Caco-2 (cell line): ENCODE results near the gene CDRT15L2. TPM values are rescaled to one million over a fixed set of nuclear protein-coding genes. Genes with fewer than 3 reads are reported as not detected.
"Not testable (repeated sequence)": the region's sequence is repeated elsewhere in the genome, so short reads cannot be mapped to it uniquely, and the experiment has no call there.

ENCODE experiments used
- BruUV-seq: library from RNA; stranded (reverse); fragments of 400-500 nt; replicated peaks from 2 replicates; lab custom pipeline; 2021; lab: Mats Ljungman, UMichigan
- CTCF ChIA-PET: fragments of 300-600 bp; sonication (Branson Sonifier 250); formaldehyde crosslinking; loops from one replicate; lab custom pipeline; 2022; ENCODE audit warnings: antibody characterized with exemption; lab: Charles Lee
- POLR2A ChIA-PET: fragments of 300-600 bp; sonication (Branson Sonifier 250); formaldehyde crosslinking; loops from one replicate; lab custom pipeline; 2022; ENCODE audit warnings: antibody characterized with exemption; lab: Charles Lee
- DNase-seq, 2 experiments: peaks; one replicate each; pipeline versions ENCODE4 v3.0.0 to v3.0.0-alpha.2; 2020 to 2022
- H3K27me3 ChIP-seq: replicated peaks from 2 replicates; pipeline ENCODE4 v1.6.0; 2011; ENCODE audit warnings: low read length; ENCODE audit not compliant: control insufficient read depth, insufficient read depth
- H3K36me3 ChIP-seq: 2 replicates; pipeline ENCODE4 v1.5.1; 2011; ENCODE audit warnings: low read length; ENCODE audit not compliant: control insufficient read depth, insufficient read depth
- H3K4me1 ChIP-seq: fragments of 250-450 bp; sonication (Bioruptor Pico); 2 replicates; pipeline ENCODE4 v1.5.1; 2020; ENCODE audit warnings: mild to moderate bottlenecking
- H3K4me3 ChIP-seq: 2 replicates; pipeline ENCODE4 v1.5.1; 2011; ENCODE audit warnings: low read depth, mild to moderate bottlenecking, control low read depth, low read length
- H3K9me3 ChIP-seq: fragments of 250-450 bp; sonication (Bioruptor Pico); 2 replicates; pipeline ENCODE4 v1.5.1; 2020; ENCODE audit warnings: mild to moderate bottlenecking, moderate library complexity
- H3K27ac Mint-ChIP-seq: one replicate; pipeline ENCODE4 v1.8.0; 2022; ENCODE audit warnings: mixed read lengths; ENCODE audit not compliant: unreplicated experiment
- H3K27me3 Mint-ChIP-seq: one replicate; pipeline ENCODE4 v1.8.0; 2022; ENCODE audit warnings: mixed read lengths; ENCODE audit not compliant: insufficient read depth, unreplicated experiment
- H3K36me3 Mint-ChIP-seq: one replicate; pipeline ENCODE4 v1.8.0; 2022; ENCODE audit warnings: mild to moderate bottlenecking, mixed read lengths; ENCODE audit not compliant: insufficient read depth, unreplicated experiment
- H3K4me1 Mint-ChIP-seq: one replicate; pipeline ENCODE4 v1.8.0; 2022; ENCODE audit warnings: low read depth, mixed read lengths; ENCODE audit not compliant: unreplicated experiment
- H3K4me3 Mint-ChIP-seq: one replicate; pipeline ENCODE4 v1.8.0; 2022; ENCODE audit warnings: mild to moderate bottlenecking, moderate library complexity, mixed read lengths; ENCODE audit not compliant: unreplicated experiment
- H3K9me3 Mint-ChIP-seq: one replicate; pipeline ENCODE4 v1.8.0; 2022; ENCODE audit warnings: mixed read lengths; ENCODE audit not compliant: unreplicated experiment
- intact Hi-C: fragments of 100-400 bp; cut with micrococcal nuclease; formaldehyde crosslinking; loops from one replicate; pipeline ENCODE4 v1.10.0; 2022; ENCODE audit not compliant: unreplicated experiment
- total RNA-seq: library from RNA; stranded (reverse); gene quantifications from 2 replicates; pipeline ENCODE4 v1.2.3, GENCODE V29; 2022
- TF ChIP-seq, protein P1 (sequence below), 2 experiments: fragments of 200-600 bp in 1 of 2; IDR thresholded peaks; 1 replicate in 1 of 2; 2 replicates in 1 of 2; pipeline versions ENCODE4 v1.5.1 to v1.8.0; 2011 to 2022; ENCODE audit warnings: antibody characterized with exemption in 1 of 2, control low read depth in 1 of 2, inconsistent platforms in 1 of 2, low read depth in 1 of 2, low read length in 1 of 2, mild to moderate bottlenecking in 1 of 2, moderate library complexity in 1 of 2; ENCODE audit not compliant: insufficient read depth in 1 of 2, severe bottlenecking in 1 of 2, unreplicated experiment in 1 of 2

CDRT15L2 gene
- total RNA-seq, 1 experiment from 2014 or later = not detected

DNA sequence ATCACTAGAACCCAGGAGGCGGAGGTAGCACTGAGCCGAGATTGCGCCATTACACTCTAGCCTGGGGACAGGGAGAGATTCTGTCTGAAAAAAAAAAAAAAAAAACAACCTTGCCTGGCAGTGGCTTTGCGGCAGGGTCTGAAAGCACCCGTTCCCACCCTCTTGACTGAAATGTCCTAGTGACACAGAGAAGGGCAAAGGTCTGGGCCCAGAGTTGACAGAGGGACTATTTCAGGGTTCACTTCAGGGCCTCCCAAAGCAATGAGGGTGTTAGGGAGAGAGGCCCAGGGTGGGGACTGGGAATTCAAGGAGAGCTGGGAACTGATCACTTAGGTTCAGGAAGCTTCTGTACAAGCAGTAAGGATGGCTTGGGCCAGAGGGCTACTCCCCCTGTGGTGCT lies 13.8 kb upstream of the CDRT15L2 start:
- Mint-ChIP-seq H3K36me3 (no peaks in the 10 kb centered on the region), H3K9me3 (no peaks in the 10 kb centered on the region), H3K4me3 (no peak overlapping the region), H3K27ac (no peak overlapping the region), H3K4me1 (no peaks in the 10 kb centered on the region), H3K27me3 (peaks cover 2% of the 10 kb centered on the region)
- Histone ChIP-seq H3K4me3 (no peak overlapping the region), H3K36me3 (no peaks in the 10 kb centered on the region), H3K9me3 (no peaks in the 10 kb centered on the region), H3K4me1 (no peaks in the 10 kb centered on the region), H3K27me3 (no peaks in the 10 kb centered on the region)
- no TSS peak for BruUV-seq
- TF ChIP-seq, protein P1, sequence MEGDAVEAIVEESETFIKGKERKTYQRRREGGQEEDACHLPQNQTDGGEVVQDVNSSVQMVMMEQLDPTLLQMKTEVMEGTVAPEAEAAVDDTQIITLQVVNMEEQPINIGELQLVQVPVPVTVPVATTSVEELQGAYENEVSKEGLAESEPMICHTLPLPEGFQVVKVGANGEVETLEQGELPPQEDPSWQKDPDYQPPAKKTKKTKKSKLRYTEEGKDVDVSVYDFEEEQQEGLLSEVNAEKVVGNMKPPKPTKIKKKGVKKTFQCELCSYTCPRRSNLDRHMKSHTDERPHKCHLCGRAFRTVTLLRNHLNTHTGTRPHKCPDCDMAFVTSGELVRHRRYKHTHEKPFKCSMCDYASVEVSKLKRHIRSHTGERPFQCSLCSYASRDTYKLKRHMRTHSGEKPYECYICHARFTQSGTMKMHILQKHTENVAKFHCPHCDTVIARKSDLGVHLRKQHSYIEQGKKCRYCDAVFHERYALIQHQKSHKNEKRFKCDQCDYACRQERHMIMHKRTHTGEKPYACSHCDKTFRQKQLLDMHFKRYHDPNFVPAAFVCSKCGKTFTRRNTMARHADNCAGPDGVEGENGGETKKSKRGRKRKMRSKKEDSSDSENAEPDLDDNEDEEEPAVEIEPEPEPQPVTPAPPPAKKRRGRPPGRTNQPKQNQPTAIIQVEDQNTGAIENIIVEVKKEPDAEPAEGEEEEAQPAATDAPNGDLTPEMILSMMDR (IDR thresholded peaks at IDR 0.05; ENCODE audit: insufficient read depth in 1 of 2, low read depth in 1 of 2, low read length in 1 of 2, severe bottlenecking in 1 of 2, unreplicated experiment in 1 of 2) = no peak
- POLR2A ChIA-PET = no interaction called here
- intact Hi-C loops = no loop called here
- DNase-seq = no peak
- CTCF ChIA-PET = no interaction called here

DNA sequence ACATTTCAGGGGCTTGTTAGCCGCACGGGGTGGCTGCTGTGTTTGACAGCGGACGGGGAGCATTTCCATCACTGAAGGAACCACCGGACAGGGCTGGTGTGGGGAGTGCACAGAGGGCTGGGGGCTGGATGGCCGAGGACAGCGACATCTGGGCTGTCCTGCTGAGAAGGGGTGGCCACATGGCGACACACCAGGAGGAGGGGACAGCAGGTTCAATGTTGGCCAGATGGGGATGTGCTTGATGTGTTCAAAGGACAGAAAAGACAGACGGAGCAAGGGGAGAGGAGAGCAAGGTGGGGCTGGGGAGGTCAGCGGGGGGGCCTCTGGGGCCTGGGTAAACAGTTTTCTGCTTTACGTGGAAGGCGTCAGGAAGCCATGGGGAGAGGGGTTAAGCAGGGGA lies 12.8 kb upstream of the CDRT15L2 start:
- CTCF ChIA-PET, H3K9me3 ChIP-seq, DNase-seq, H3K36me3 ChIP-seq, H3K4me3 ChIP-seq, H3K4me1 ChIP-seq, H3K4me1 Mint-ChIP-seq, intact Hi-C loops, H3K9me3 Mint-ChIP-seq, H3K4me3 Mint-ChIP-seq, H3K36me3 Mint-ChIP-seq, POLR2A ChIA-PET, H3K27me3 ChIP-seq, H3K27me3 Mint-ChIP-seq, BruUV-seq, H3K27ac Mint-ChIP-seq: not testable (repeated sequence)

DNA sequence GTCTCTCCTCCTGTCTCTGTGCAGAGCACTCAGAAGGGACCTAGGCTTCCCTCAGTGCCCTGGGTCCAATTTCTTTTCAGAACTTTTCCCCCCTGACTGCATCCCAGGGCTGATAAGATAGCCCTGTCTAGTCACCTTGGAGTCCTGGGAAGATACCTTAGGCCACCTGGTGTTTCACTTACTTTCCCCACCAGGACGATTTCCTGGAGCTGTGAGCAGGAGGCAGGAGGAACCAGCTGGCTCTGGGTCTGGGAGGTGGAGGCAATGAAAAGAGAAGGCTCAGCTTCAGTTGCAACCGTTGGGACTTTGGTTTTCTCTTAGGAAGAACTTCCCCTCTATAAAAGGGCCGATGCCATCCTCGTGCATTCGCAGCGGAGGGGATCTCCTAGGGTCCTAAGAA lies 12.1 kb upstream of the CDRT15L2 start:
- H3K4me1 ChIP-seq, DNase-seq, POLR2A ChIA-PET, H3K9me3 ChIP-seq, BruUV-seq, H3K27me3 ChIP-seq, H3K4me3 Mint-ChIP-seq, H3K4me1 Mint-ChIP-seq, H3K36me3 Mint-ChIP-seq, H3K27ac Mint-ChIP-seq, H3K9me3 Mint-ChIP-seq, H3K4me3 ChIP-seq, intact Hi-C loops, CTCF ChIA-PET, H3K27me3 Mint-ChIP-seq, H3K36me3 ChIP-seq: not testable (repeated sequence)

DNA sequence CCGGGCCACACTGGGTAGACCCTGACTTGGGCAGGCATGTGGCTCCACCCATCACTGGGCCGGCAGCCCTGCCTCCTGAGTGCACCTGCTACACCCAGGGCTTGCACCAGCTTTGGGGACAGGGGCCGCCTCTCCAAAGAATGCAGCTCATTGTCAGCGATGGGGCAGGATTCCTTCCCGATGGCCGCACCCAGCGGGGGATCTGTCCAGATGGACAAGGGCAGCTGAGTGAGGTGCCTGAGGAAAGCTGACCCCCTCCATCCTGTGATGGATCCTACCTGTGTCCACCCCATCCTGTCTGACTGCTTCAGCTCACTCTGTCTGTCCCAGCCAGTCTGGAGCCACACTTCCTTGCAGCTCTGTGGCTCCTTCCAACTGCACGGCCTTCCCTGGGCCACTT lies 10.9 kb upstream of the CDRT15L2 start:
- DNase-seq, H3K4me1 ChIP-seq, BruUV-seq, H3K27me3 Mint-ChIP-seq, H3K36me3 Mint-ChIP-seq, H3K36me3 ChIP-seq, H3K4me1 Mint-ChIP-seq, CTCF ChIA-PET, H3K27ac Mint-ChIP-seq, intact Hi-C loops, H3K4me3 Mint-ChIP-seq, H3K4me3 ChIP-seq, POLR2A ChIA-PET, H3K9me3 ChIP-seq, H3K27me3 ChIP-seq, H3K9me3 Mint-ChIP-seq: not testable (repeated sequence)

DNA sequence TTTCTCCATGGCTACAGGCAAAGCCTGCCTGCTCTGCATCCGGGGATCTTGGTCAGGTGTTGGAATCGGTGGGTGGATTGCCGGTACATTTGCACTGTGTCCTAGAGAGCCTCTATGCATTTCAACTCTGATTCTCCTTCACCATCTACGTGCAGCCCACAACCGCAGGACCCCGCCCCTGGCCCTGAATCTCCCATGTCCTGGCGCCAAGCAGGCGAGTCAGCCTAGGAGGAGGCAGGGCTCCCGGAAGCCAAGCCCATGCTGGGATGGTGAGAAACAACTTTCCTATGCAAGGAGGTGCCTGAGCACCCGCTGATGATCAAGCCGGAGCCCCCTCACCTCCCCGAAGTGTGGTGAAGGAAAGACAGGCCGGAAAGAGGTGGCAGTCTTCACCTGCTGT lies 7.9 kb upstream of the CDRT15L2 start:
- POLR2A ChIA-PET, H3K36me3 Mint-ChIP-seq, H3K9me3 Mint-ChIP-seq, H3K36me3 ChIP-seq, H3K27me3 ChIP-seq, H3K27ac Mint-ChIP-seq, H3K4me3 Mint-ChIP-seq, H3K9me3 ChIP-seq, H3K4me1 Mint-ChIP-seq, H3K4me1 ChIP-seq, BruUV-seq, H3K4me3 ChIP-seq, intact Hi-C loops, DNase-seq, H3K27me3 Mint-ChIP-seq, CTCF ChIA-PET: not testable (repeated sequence)

DNA sequence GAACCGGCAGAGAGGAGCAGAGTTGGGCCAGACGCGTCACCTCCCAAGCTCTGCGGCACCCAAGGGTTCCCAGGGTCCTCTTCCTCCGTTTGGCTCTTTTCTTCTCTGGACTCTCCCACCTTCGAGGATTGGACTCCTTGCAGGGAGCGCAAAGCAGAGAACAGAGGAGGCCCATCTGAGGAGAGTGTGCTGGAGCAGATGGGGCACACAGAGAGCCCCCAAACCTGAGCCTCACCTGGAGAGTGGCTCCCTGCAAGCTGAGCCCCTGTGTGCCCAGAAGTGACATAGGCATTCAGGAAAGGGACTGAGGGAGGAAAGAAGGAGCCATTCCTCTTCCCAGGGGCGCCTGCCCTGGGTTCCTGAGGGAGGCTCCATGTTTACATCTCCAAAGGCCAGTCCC lies 6.3 kb upstream of the CDRT15L2 start:
- H3K36me3 ChIP-seq, H3K9me3 ChIP-seq, H3K4me3 ChIP-seq, intact Hi-C loops, BruUV-seq, DNase-seq, H3K27me3 Mint-ChIP-seq, H3K27me3 ChIP-seq, H3K36me3 Mint-ChIP-seq, H3K9me3 Mint-ChIP-seq, CTCF ChIA-PET, H3K4me1 Mint-ChIP-seq, H3K4me3 Mint-ChIP-seq, POLR2A ChIA-PET, H3K4me1 ChIP-seq, H3K27ac Mint-ChIP-seq: not testable (repeated sequence)
